Endothelial cell of umbilical vein (primary cell): ENCODE results near the gene GNAS-AS1. TPM values are rescaled to one million over a fixed set of nuclear protein-coding genes. Genes with fewer than 3 reads are reported as not detected.

Source experiments
- BruUV-seq: library from RNA; stranded (reverse); fragments of 400-500 nt; replicated peaks from 2 replicates; lab custom pipeline; 2021; lab: Mats Ljungman, UMichigan
- CTCF ChIA-PET: fragments of 300-600, 350-600 bp; sonication (Branson Sonifier 250); formaldehyde crosslinking; loops from one replicate; lab custom pipeline; 2021; ENCODE audit warnings: antibody characterized with exemption, inconsistent platforms; lab: Charles Lee
- POLR2A ChIA-PET: fragments of 300-600, 350-600 bp; sonication (Branson Sonifier 250); formaldehyde crosslinking; loops from one replicate; lab custom pipeline; 2021; ENCODE audit warnings: antibody characterized with exemption, inconsistent platforms; lab: Charles Lee
- DNase-seq: peaks from one replicate; pipeline ENCODE4 v3.0.0-alpha.2; 2011; ENCODE audit warnings: low read depth, low spot score
- FAIRE-seq: peaks from 2 replicates; lab custom pipeline; 2011; peaks lifted over from hg19 to GRCh38; lab: Jason Lieb, UNC
- H2AFZ ChIP-seq: 2 replicates; pipeline ENCODE4 v1.6.0; 2012; ENCODE audit warnings: low read depth, low read length, control low read depth, inconsistent platforms
- H3K27ac ChIP-seq: 2 replicates; pipeline ENCODE4 v1.5.1; 2011; ENCODE audit warnings: low read depth, mild to moderate bottlenecking, control low read depth, low read length, moderate library complexity; ENCODE audit not compliant: insufficient read depth
- H3K27me3 ChIP-seq, 2 experiments: 2 replicates each; pipeline versions ENCODE4 v1.6.0 to v1.6.1; 2011; ENCODE audit warnings: low read length in 2 of 2, mixed read lengths in 1 of 2; ENCODE audit not compliant: control insufficient read depth in 2 of 2, insufficient read depth in 2 of 2
- H3K36me3 ChIP-seq, 2 experiments: 2 replicates in 1 of 2; 3 replicates in 1 of 2; pipeline ENCODE4 v1.5.1; 2011; ENCODE audit warnings: low read length in 2 of 2, mild to moderate bottlenecking in 1 of 2, moderate library complexity in 1 of 2; ENCODE audit not compliant: control insufficient read depth in 2 of 2, insufficient read depth in 2 of 2; ENCODE audit errors: extremely low read depth in 1 of 2
- H3K4me1 ChIP-seq: 3 replicates; pipeline ENCODE4 v1.5.1; 2011; ENCODE audit warnings: mild to moderate bottlenecking, low read length; ENCODE audit not compliant: control insufficient read depth, insufficient read depth; ENCODE audit errors: extremely low read depth
- H3K4me2 ChIP-seq: 2 replicates; pipeline ENCODE4 v1.6.1; 2011; ENCODE audit warnings: low read length, control low read depth, mixed read lengths; ENCODE audit not compliant: insufficient read depth
- H3K4me3 ChIP-seq, 3 experiments: fragments of 200-600 bp in 1 of 3; sonication (generic), shearing (Covaris generic) in 1 of 3; replicated peaks in 1 of 3; 2 replicates each; pipeline ENCODE4 v1.5.1; 2011 to 2016; ENCODE audit warnings: control low read depth in 3 of 3, low read length in 3 of 3, mild to moderate bottlenecking in 2 of 3, inconsistent platforms in 1 of 3, low read depth in 1 of 3, moderate library complexity in 1 of 3; ENCODE audit not compliant: insufficient read depth in 1 of 3
- H3K79me2 ChIP-seq: 2 replicates; pipeline ENCODE4 v1.6.0; 2012; ENCODE audit warnings: low read length, inconsistent platforms; ENCODE audit not compliant: control insufficient read depth, insufficient read depth
- H3K9ac ChIP-seq: replicated peaks from 2 replicates; pipeline ENCODE3; 2011; ENCODE audit warnings: low read length, control low read depth; ENCODE audit not compliant: insufficient read depth; ENCODE audit errors: extremely low read depth
- H3K9me1 ChIP-seq: replicated peaks from 3 replicates; pipeline ENCODE4 v1.6.0; 2011; ENCODE audit warnings: mild to moderate bottlenecking, low read length; ENCODE audit not compliant: control insufficient read depth, insufficient read depth; ENCODE audit errors: extremely low read depth
- H3K9me3 ChIP-seq: replicated peaks from 2 replicates; pipeline ENCODE4 v1.5.1; 2012; ENCODE audit warnings: low read length, inconsistent platforms; ENCODE audit not compliant: control insufficient read depth, insufficient read depth
- H4K20me1 ChIP-seq: replicated peaks from 2 replicates; pipeline ENCODE3; 2011; ENCODE audit warnings: mild to moderate bottlenecking, low read length; ENCODE audit not compliant: control insufficient read depth, insufficient read depth; ENCODE audit errors: extremely low read depth
- CTCF ChIP-seq, 2 donors: IDR thresholded peaks; 1 replicate in 1 of 2; 2 replicates in 1 of 2; pipeline ENCODE4 v1.5.1; 2011; ENCODE audit warnings: low read length in 2 of 2, mild to moderate bottlenecking in 2 of 2, moderate library complexity in 2 of 2, control low read depth in 1 of 2, inconsistent platforms in 1 of 2, low read depth in 1 of 2; ENCODE audit not compliant: insufficient read depth in 1 of 2; ENCODE audit errors: extremely low read depth in 1 of 2
- EZH2 ChIP-seq: IDR thresholded peaks from 2 replicates; pipeline ENCODE4 v1.6.1; 2012; ENCODE audit warnings: borderline replicate concordance, low read depth, mild to moderate bottlenecking, moderate library complexity, low read length, inconsistent platforms; ENCODE audit not compliant: severe bottlenecking
- FOS ChIP-seq: IDR thresholded peaks from 2 replicates; pipeline ENCODE4 v1.6.1; 2011; ENCODE audit warnings: mild to moderate bottlenecking, low read length, moderate library complexity, borderline replicate concordance; ENCODE audit not compliant: insufficient read depth
- GATA2 ChIP-seq: IDR thresholded peaks from 2 replicates; pipeline ENCODE4 v1.7.0; 2011; ENCODE audit warnings: low read depth, mild to moderate bottlenecking, moderate library complexity, mixed read lengths, low read length; ENCODE audit not compliant: insufficient read length, insufficient read depth
- JUN ChIP-seq: IDR thresholded peaks from 2 replicates; pipeline ENCODE4 v1.6.1; 2011; ENCODE audit warnings: borderline replicate concordance, low read depth; ENCODE audit not compliant: insufficient read length, insufficient read depth
- MAX ChIP-seq: IDR thresholded peaks from 2 replicates; pipeline ENCODE4 v1.6.1; 2011; ENCODE audit not compliant: insufficient read depth, insufficient read length
- MYC ChIP-seq: IDR thresholded peaks from one replicate; pipeline ENCODE4 v1.6.1; 2011; ENCODE audit warnings: mild to moderate bottlenecking, low read depth, low read length
- POLR2A ChIP-seq: IDR thresholded peaks from 2 replicates; pipeline ENCODE4 v1.6.1; 2012; ENCODE audit warnings: low read depth, mild to moderate bottlenecking, control low read depth, low read length
- POLR2AphosphoS5 ChIP-seq: IDR thresholded peaks from 2 replicates; pipeline ENCODE4 v1.6.1; 2012; ENCODE audit warnings: low read depth, mild to moderate bottlenecking, control low read depth, low read length, moderate library complexity; ENCODE audit not compliant: insufficient read depth
- dilution Hi-C: fragments of 300-500 bp; cut with MboI; formaldehyde crosslinking; loops from one replicate; pipeline ENCODE4 v1.15.0; 2019; ENCODE audit warnings: low sequenced_read_pairs; ENCODE audit not compliant: extremely low pct_ligation_motif_present
- intact Hi-C: fragments of 100-400 bp; cut with micrococcal nuclease; formaldehyde crosslinking; loops from one replicate; pipeline ENCODE4 v1.10.0; 2022
- polyA plus RNA-seq, 4 experiments: library from polyadenylated mRNA; depleted of rRNA in 3 of 4; stranded (reverse) in 3 of 4; unstranded in 1 of 4; fragments of >200 nt; gene quantifications; 2 replicates each; pipeline versions ENCODE4 v1.2.1 to v1.2.3, GENCODE V29; 2011 to 2012; ENCODE audit warnings: missing spikeins in 1 of 4
- total RNA-seq: library from RNA; stranded (reverse); gene quantifications from 2 replicates; pipeline ENCODE4 v1.2.3, GENCODE V29; 2021

GNAS-AS1 gene
- total and polyA plus RNA-seq, 2 donors (not counting 3 experiments of a cell fraction or from before 2014, with no cell fraction given) = 0.11 to 0.58 TPM

- no peak overlapping the region for H3K4me3 ChIP-seq
- no peak for DNase-seq
- H3K27me3 ChIP-seq = peaks cover 56 to 64% of the 10 kb centered on the region in 2 experiments
- H4K20me1 ChIP-seq = no peaks in the 10 kb centered on the region
- no peak overlapping the region for H3K9ac ChIP-seq
- no TSS peak for BruUV-seq
- no peak for FAIRE-seq
- dilution Hi-C loops (no loop called here), intact Hi-C loops (loop anchor here (10.0 kb wide), 2 partner anchors 199 to 619 kb away; partner anchors contain the start of gene STX16)
- no peak overlapping the region for H3K4me2 ChIP-seq
- TF ChIP-seq MAX = no peak
- CTCF ChIA-PET = interaction anchor here (1.1 to 3.6 kb wide), 2 partner anchors 374 to 642 kb away, joined by 3 to 67 read pairs; no protein-coding TSS in a partner anchor
- H3K27ac ChIP-seq = no peak overlapping the region
- H3K9me1 ChIP-seq = no peaks in the 10 kb centered on the region
- no peaks in the 10 kb centered on the region for H3K4me1 ChIP-seq
- POLR2A ChIA-PET = no interaction called here
- H3K79me2 ChIP-seq = no peaks in the 10 kb centered on the region
- no peaks in the 10 kb centered on the region for H3K36me3 ChIP-seq
- H3K9me3 ChIP-seq = no peaks in the 10 kb centered on the region
- H2AFZ ChIP-seq = no peak overlapping the region
Measured at GRCh38 chr20:58853976-58854637, 3.4 kb upstream of the GNAS-AS1 start.

- POLR2A ChIA-PET = no interaction called here
Measured at GRCh38 chr20:58853466-58853865, 2.8 kb upstream of the GNAS-AS1 start.

More at GRCh38 chr20:58853466-58853865, 2.8 kb upstream of the GNAS-AS1 start:
- Histone ChIP-seq H3K9ac (no peak overlapping the region), H3K4me3 (no peak overlapping the region), H3K36me3 (no peaks in the 10 kb centered on the region), H3K27ac (no peak overlapping the region), H2AFZ (no peak overlapping the region), H3K27me3 (peaks cover 56 to 64% of the 10 kb centered on the region in 2 experiments), H3K79me2 (no peaks in the 10 kb centered on the region), H3K4me2 (no peak overlapping the region), H3K9me1 (no peaks in the 10 kb centered on the region), H3K9me3 (no peaks in the 10 kb centered on the region), H4K20me1 (no peaks in the 10 kb centered on the region), H3K4me1 (no peaks in the 10 kb centered on the region)
- no TSS peak for BruUV-seq
- dilution Hi-C loops (no loop called here), intact Hi-C loops (loop anchor here (10.0 kb wide), 2 partner anchors 199 to 619 kb away; partner anchors contain the start of gene STX16)
- TF ChIP-seq POLR2AphosphoS5 (no peak), MYC (no peak), JUN (no peak), POLR2A (no peak), MAX (no peak), FOS (no peak), GATA2 (no peak), CTCF (IDR thresholded peaks at IDR 0.05; ENCODE audit: extremely low read depth in 1 of 2, insufficient read depth in 1 of 2, low read depth in 1 of 2, low read length in 2 of 2) (no peak), EZH2 (no peak)
- FAIRE-seq (no peak), DNase-seq (no peak)
- CTCF ChIA-PET = interaction anchor here (1.1 to 3.6 kb wide), 4 partner anchors 17 to 643 kb away, joined by 3 to 67 read pairs (median 6); no protein-coding TSS in a partner anchor
